ENCODE results near the gene PURB. TPM values are rescaled to one million over a fixed set of nuclear protein-coding genes. Genes with fewer than 3 reads are reported as not detected.
"Not testable (repeated sequence)": the region's sequence is repeated elsewhere in the genome, so short reads cannot be mapped to it uniquely, and the experiment has no call there.

PURB gene
- 21.3 and 27.9 TPM in 2 replicates for total RNA-seq (2022)
- percentile 94 among the genes with signal in this experiment for Bru-seq, nascent RNA
- percentile 99 among the genes with signal in this experiment for BruChase-seq, experiment 1, labeled RNA remaining after a 6-hour chase
- BruChase-seq, experiment 2, labeled RNA remaining after a 2-hour chase = percentile 99 among the genes with signal in this experiment
- long read RNA-seq, full-length matches to known transcripts = 28 of 28 reads
- long read RNA-seq, partial matches to known transcripts = 0 of 28 reads
- long read RNA-seq, other reads (novel, unspliced or antisense) = 0 of 28 reads

DNA sequence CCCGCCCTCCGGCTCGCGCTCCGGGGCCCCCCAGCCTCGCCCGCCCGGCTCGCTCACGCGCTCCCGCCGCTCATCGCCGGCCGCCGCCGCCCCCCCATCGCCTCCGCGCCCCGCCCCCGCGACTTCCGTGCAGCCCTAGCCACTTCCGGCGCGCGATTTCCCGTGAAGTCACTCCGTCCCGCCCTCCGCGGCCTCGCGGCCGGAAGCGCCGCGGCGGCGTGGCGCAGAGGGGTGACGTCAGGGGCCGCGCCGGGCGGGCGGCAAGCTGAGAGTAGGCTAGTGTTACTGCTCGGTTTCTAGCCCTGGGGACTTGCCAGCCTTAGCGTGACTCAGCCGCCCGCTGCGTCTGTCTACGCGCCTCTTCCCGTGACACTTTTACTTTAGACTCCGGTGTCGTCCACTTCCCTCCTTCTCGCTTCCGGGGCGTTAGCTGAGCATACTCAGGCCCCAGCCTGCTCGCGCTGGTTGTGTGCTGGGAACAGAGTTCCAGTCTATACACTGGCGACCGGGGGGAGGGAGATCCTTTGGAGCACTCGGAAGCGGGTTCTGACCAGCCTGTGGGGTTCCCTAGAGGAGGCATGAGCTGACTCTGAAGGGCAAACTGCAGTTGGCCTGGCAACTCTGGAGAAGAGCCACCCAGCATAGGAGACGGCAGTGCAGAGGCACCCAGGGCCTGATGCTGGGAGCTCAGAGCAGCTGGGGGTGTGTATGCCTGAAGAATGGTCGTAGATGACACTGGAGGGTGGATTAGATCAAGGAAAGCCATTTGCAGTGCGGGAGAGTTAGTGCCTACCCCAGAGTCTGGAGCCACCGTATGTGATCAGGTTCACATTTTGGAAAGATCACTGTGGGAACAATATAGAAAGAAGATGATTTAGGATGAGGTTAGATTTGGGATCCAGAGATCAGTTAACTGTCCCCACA lies at the start of gene PURB:
PURB (minus strand) TSS at position 137 of the 924 bp plus-strand sequence. CDS start 182 bp downstream, outside the sequence.
- Mint-ChIP-seq H3K27me3 (ENCODE audit: insufficient read depth, unreplicated experiment) (no peaks in the 10 kb centered on the region), H3K4me3 (ENCODE audit: unreplicated experiment) (peak within 1 kb of the TSS; percentile 93), H3K9me3 (ENCODE audit: unreplicated experiment) (no peaks in the 10 kb centered on the region), H3K36me3 (ENCODE audit: insufficient read depth, unreplicated experiment) (peaks cover 23% of the 10 kb centered on the region), H3K4me1 (ENCODE audit: insufficient read depth, unreplicated experiment) (peaks cover 25% of the 10 kb centered on the region), H3K27ac (ENCODE audit: low read depth, unreplicated experiment) (peak within 1 kb of the TSS; percentile 99)
- peak; percentile 96 for DNase-seq (ENCODE audit: unreplicated experiment)
- intact Hi-C loops (cut with micrococcal nuclease) = loop anchor here (10.0 kb wide), 2 partner anchors 99 to 249 kb away; no protein-coding TSS in a partner anchor
- ChIA-PET CTCF (interaction anchor here (0.6 to 1.3 kb wide), 8 partner anchors 26 to 117 kb away, joined by 3 to 5 read pairs (median 3); no protein-coding TSS in a partner anchor), POLR2A (interaction anchor here (0.6 to 6.9 kb wide), 32 partner anchors 10 to 1312 kb away, joined by 3 to 153 read pairs (median 6); partner anchors contain the start of genes CCM2, DBNL, DDX56 and H2AZ2)
- BruUV-seq (replicated peaks) = TSS peak; percentile 90
- TF ChIP-seq, protein P1, sequence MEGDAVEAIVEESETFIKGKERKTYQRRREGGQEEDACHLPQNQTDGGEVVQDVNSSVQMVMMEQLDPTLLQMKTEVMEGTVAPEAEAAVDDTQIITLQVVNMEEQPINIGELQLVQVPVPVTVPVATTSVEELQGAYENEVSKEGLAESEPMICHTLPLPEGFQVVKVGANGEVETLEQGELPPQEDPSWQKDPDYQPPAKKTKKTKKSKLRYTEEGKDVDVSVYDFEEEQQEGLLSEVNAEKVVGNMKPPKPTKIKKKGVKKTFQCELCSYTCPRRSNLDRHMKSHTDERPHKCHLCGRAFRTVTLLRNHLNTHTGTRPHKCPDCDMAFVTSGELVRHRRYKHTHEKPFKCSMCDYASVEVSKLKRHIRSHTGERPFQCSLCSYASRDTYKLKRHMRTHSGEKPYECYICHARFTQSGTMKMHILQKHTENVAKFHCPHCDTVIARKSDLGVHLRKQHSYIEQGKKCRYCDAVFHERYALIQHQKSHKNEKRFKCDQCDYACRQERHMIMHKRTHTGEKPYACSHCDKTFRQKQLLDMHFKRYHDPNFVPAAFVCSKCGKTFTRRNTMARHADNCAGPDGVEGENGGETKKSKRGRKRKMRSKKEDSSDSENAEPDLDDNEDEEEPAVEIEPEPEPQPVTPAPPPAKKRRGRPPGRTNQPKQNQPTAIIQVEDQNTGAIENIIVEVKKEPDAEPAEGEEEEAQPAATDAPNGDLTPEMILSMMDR (IDR thresholded peaks at IDR 0.05; ENCODE audit: unreplicated experiment) = no peak

DNA sequence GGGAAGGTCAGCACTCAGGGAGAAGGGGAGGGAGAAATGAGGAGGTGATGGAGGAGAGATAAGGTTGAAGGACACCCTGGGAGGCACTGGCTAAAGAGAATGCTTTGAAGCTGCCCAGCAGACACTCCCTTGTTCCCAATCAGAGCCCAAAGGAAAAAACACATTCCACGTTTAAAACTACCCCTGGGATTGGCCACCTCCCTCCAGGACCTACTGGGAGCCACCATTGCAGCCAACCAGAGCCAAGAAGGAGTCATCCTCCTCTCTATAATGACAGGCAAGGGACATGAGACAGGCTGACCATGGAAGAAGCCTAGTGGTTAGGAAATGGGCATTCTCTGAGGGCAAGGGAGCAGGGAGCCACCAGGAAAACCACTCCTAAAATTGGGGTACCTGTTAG lies 49.7 kb upstream of the PURB start:
- H3K27me3 Mint-ChIP-seq (ENCODE audit: insufficient read depth, unreplicated experiment) = peaks cover 11% of the 10 kb centered on the region
- no peaks in the 10 kb centered on the region for H3K36me3 Mint-ChIP-seq (ENCODE audit: insufficient read depth, unreplicated experiment)
- ChIA-PET POLR2A (no interaction called here), CTCF (interaction anchor here (0.6 to 1.2 kb wide), 2 partner anchors 13 to 41 kb away, joined by 3 to 4 read pairs; no protein-coding TSS in a partner anchor)
- no TSS peak for BruUV-seq (replicated peaks)
- H3K27ac Mint-ChIP-seq (ENCODE audit: low read depth, unreplicated experiment) = no peak overlapping the region
- intact Hi-C loops (cut with micrococcal nuclease) = no loop called here
- no peaks in the 10 kb centered on the region for H3K9me3 Mint-ChIP-seq (ENCODE audit: unreplicated experiment)
- H3K4me1 Mint-ChIP-seq (ENCODE audit: insufficient read depth, unreplicated experiment) = no peaks in the 10 kb centered on the region
- DNase-seq (ENCODE audit: unreplicated experiment) = no peak
- TF ChIP-seq, protein P1 (IDR thresholded peaks at IDR 0.05; ENCODE audit: unreplicated experiment) = no peak
- H3K4me3 Mint-ChIP-seq (ENCODE audit: unreplicated experiment) = no peak overlapping the region

DNA sequence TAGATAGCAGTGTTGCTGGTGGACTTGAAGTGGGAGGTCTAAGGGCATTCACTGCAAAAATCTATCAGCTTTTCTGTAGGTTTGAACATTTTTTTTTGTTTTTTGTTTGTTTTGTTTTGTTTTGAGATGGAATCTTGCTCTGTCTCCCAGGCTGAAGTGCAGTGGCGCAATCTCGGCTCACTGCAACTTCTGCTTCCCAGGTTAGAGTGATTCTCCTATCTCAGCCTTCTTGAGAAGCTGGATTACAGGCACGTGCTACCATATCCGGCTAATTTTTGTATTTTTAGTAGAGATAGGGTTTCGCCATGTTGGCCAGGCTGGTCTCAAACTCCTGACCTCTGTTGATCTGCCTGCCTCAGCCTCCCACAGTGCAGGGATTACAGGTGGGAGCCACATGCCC lies 49.2 kb upstream of the PURB start:
- POLR2A ChIA-PET; H3K4me3 Mint-ChIP-seq (ENCODE audit: unreplicated experiment); H3K9me3 Mint-ChIP-seq (ENCODE audit: unreplicated experiment); H3K4me1 Mint-ChIP-seq (ENCODE audit: insufficient read depth, unreplicated experiment); intact Hi-C loops (cut with micrococcal nuclease); H3K27ac Mint-ChIP-seq (ENCODE audit: low read depth, unreplicated experiment); BruUV-seq (replicated peaks); H3K36me3 Mint-ChIP-seq (ENCODE audit: insufficient read depth, unreplicated experiment); DNase-seq (ENCODE audit: unreplicated experiment): not testable (repeated sequence)
- peaks cover 11% of the 10 kb centered on the region for H3K27me3 Mint-ChIP-seq (ENCODE audit: insufficient read depth, unreplicated experiment)
- CTCF ChIA-PET = interaction anchor here (0.6 to 1.2 kb wide), 2 partner anchors 13 to 40 kb away, joined by 3 to 4 read pairs; no protein-coding TSS in a partner anchor

DNA sequence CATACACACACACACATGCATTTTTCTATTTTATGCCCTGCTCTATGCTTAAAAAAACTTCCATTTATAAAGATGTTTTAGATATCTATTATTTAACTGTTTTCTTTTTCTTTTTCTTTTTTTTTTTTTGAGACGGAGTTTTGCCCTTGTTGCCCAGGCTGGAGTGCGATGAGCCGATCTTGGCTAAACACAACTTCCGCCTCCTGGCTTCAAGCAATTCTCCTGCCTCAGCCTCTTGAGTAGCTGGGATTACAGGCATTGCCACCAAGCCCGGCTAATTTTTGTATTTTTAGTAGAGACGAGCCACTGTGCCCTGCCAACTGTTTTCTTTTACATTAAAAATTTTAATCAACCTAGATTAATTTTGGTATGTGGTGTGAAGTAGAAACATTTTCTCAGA lies 45.6 kb upstream of the PURB start:
- intact Hi-C loops (cut with micrococcal nuclease) = no loop called here
- no TSS peak for BruUV-seq (replicated peaks)
- ChIA-PET POLR2A (no interaction called here), CTCF (interaction anchor here (0.7 kb wide), 1 partner anchor 49 kb away, joined by 4 read pairs; no protein-coding TSS in a partner anchor)
- Mint-ChIP-seq H3K27ac (ENCODE audit: low read depth, unreplicated experiment) (no peak overlapping the region), H3K4me3 (ENCODE audit: unreplicated experiment) (no peak overlapping the region), H3K36me3 (ENCODE audit: insufficient read depth, unreplicated experiment) (no peaks in the 10 kb centered on the region), H3K9me3 (ENCODE audit: unreplicated experiment) (no peaks in the 10 kb centered on the region), H3K4me1 (ENCODE audit: insufficient read depth, unreplicated experiment) (no peaks in the 10 kb centered on the region), H3K27me3 (ENCODE audit: insufficient read depth, unreplicated experiment) (peaks cover 23% of the 10 kb centered on the region)
- TF ChIP-seq, protein P1 (IDR thresholded peaks at IDR 0.05; ENCODE audit: unreplicated experiment) = no peak
- DNase-seq (ENCODE audit: unreplicated experiment) = no peak
